CD4-positive, alpha-beta T cell treated with Interleukin-4 for 1 hour (primary cell): Measurements from ENCODE around the gene TOMM20.
"Not testable (repeated sequence)": the region's sequence is repeated elsewhere in the genome, so short reads cannot be mapped to it uniquely, and the experiment has no call there.

Source experiments
- DNase-seq, 2 donors: peaks; one replicate each; pipeline ENCODE4 v3.0.0-alpha.2; 2020 to 2022

TOMM20 gene

DNA sequence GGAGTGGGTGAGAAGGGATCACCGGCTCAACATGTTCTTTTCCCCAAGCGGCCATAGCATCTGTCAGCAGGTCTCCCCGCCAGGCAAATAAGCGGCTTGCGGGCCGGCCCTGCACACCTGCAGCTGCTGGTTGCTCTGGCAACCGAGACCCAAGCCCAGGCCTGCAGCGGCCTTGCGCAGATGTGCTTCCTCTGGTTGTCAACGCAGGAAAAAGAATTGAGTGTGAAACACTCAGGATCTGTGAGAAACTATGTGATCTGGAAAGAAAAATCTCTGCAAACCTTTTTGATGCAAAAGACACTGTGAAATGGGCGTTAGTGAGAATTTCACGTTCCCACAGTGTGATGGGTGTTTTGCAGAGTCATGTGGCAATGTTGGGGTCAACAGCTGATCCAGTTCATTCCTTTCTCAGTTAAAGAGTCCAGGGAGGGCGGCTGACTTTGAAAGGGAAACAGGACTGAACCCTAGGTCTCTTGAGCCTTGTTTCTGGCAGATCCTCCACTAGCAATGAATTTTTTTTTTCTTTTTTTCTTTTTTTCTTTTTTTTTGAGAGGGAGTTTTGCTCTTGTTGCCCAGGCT, 28.4 kb downstream of the TOMM20 start:
- DNase-seq, result no peak

GRCh38 chr1:235098991-235099390, 29.6 kb downstream of the TOMM20 start:
- DNase-seq, result no peak

- DNase-seq, result no peak
Observed at GRCh38 chr1:235098547-235098946, 30.1 kb downstream of the TOMM20 start.

DNA sequence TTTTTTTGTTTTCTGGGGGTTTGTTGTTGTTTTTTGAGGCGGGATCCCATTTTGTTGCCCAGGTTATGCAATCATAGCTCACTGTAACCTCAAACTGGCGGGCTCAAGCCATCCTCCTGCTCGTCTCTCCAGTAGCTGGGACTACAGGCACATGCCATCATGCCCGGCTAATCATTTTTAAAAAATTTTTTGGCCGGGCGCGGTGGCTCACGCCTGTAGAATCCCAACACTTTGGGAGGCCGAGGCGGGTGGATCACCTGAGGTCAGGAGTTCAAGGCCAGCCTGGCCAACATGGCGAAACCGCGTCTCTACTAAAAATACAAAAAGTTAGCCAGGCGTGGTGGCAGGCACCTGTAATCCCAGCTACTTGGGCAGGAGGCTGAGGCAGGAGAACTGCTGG, 31.1 kb downstream of the TOMM20 start:
- DNase-seq, result not testable (repeated sequence)

DNA sequence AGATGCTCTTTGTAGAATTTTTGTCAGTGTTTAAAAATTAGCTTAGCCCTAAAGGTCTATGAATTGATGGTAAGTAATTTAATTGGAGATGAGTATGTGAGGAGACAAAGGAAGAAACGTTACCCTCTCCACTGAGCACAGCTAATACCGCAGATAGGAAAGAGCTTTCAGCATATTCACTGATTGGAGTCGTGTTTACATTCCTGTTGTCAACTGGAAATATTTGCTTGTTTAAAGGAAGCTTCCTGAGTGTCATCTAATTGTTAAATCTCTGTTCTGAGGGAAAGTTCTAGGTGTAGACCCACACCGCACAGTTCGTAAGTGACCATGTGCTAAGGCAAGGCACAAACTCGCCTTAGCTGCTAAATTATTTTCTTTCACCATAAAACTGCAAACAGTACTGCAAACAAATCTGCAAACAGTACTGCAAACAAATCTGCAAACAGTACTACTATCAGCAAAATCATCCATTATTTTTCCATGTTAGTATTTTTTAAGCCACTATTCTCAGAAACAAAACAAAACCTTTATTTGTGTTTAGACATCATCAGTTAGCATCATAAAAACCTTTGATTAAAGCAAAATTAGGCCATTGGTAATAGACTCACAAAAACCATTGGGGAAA, 32.6 kb downstream of the TOMM20 start:
- no peak for DNase-seq

GRCh38 chr1:235093696-235094592, 34.7 kb downstream of the TOMM20 start:
- peak; percentile 80 to 83 for DNase-seq

DNA sequence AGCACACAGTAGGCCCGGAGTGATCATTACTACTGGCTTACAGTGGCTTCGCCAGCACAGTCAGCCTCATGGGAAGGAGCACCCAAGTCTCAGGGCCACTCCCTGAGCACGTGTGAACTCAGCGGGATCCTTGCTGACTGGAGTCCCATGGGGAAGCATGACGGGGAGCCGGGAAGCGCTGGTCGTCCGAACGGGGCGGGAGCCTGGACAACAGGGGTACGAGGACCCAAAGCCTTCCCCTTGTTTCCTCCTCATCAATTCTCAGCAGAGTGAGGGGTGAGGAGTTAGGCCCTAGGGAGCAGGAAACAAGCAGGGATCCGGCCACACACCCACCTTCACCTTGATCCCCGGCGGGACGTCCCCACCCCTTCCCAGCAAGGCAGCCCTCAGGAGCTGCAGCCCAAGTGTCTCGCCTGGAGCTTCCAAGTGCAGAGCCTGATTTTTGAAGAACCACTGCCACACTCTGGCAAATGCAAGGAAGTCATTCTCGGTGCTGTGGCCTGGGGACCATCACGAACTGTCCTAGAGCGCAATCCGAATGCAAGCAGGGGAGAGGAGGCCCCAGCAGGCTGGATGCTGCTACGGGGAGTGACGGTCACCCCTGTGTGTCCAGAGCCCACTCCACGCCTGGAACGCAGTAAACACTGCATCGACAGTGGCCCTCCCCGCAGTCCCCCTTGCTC, 35.5 kb downstream of the TOMM20 start:
- DNase-seq, result no peak

DNA sequence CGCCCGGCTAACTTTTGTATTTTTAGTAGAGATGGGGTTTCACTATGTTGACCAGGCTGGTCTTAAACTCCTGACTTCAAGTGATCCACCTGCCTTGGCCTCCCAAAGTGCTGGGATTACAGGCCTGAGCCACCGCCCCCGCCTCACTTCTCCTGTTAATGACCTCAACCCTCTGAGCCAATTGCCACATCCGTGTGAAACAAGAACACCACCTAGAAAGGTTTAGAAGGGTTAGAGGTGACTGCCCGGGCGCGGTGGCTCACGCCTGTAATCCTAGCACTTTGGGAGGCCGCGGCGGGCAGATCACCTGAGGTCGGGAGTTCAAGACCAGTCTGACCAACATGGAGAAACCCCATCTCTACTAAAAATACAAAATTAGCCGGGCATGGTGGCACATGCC, 36.2 kb downstream of the TOMM20 start:
- not testable (repeated sequence) for DNase-seq

GRCh38 chr1:235092045-235092406, 36.6 kb downstream of the TOMM20 start:
- not testable (repeated sequence) for DNase-seq

DNA sequence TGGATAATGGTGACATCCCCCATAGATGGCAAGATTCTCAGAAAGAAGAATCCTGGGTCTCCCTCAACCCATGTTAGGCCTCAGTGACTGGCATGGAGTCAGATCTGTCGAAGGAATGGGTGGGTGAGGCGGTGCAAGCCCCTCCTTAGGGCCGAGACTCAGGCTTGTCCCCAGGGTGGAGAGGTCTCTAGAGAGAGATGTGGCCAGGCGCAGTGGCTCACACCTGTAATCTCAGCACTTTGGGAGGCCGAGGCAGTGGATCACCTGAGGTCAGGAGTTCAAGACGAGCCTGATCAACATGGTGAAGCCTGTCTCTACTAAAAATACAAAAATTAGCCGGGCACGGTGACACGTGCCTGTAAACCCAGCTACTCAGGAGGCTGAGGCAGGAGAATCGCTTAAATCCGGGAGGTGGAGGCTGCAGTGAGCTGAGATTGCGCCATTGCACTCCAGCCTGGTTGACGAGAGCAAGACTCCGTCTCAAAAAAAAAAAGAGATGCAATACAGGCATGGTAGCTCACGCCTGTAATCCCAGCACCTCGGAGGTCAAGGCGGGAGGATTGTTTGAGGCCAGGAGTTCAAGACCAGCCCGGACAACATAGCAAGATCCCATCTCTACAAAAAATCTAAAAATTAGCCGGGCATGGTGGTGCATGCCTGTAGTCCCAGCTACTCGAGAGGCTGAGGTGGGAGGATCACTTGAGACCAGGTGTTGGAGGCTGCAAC, 37.2 kb downstream of the TOMM20 start:
- not testable (repeated sequence) for DNase-seq

DNA sequence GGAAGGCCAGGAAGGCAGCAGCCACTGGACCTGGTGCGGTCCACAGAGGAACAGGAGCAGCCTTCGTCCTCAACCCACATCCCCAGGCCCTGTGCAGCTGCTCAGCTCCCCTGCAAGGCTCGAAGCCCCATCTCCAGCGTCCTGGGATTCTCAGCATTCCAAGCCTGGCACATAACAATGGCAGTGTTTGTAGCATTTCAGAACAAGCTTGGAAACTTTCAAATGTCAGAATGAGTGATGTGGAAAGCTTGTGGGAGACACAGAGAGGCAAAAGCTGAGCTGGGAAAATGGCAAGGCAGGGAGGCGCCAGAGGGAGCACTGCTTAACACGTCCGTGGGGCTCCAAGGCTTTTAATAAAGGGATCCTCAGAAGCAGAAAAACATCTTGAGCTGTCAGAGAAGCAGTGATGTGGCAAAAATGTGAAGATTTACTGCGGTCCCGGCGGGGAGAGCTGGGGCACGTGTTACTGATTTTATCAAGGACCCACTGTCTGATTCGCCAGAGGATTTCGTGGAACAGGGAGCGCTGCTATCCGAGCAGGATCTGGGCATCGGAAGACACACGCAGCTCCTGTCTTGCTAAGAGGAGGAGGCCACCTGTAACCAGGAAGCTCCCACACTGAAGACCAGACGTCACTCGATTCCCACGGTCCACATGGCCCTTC, 38.1 kb downstream of the TOMM20 start:
- DNase-seq, result no peak

GRCh38 chr1:235088907-235089306, 39.7 kb downstream of the TOMM20 start:
- DNase-seq, result no peak

DNA sequence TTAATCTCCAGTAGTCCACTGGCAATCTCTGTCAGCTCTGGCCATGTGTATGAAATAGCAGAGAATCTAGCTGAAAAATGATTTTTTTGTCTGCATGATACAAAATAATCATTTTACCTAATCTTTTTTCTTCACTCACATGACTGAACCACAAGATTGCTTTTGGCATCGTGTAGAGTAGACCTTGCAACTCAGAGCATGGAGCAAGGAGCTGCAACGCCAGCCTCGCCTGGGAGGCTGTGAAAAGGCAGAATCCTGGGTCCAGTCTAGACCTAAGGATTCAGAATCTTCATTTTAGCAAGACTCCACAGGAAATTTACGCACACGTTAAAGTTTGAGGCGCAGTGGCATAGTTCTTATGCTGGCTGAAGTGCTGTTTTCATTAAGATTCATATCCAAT, 40.2 kb downstream of the TOMM20 start:
- DNase-seq, result no peak

- DNase-seq, result no peak
Observed at GRCh38 chr1:235087906-235088305, 40.7 kb downstream of the TOMM20 start.

- DNase-seq, result not testable (repeated sequence)
Observed at GRCh38 chr1:235085411-235086117, 43.1 kb downstream of the TOMM20 start.

- not testable (repeated sequence) for DNase-seq
Observed at GRCh38 chr1:235080788-235081187, 47.8 kb downstream of the TOMM20 start.

DNA sequence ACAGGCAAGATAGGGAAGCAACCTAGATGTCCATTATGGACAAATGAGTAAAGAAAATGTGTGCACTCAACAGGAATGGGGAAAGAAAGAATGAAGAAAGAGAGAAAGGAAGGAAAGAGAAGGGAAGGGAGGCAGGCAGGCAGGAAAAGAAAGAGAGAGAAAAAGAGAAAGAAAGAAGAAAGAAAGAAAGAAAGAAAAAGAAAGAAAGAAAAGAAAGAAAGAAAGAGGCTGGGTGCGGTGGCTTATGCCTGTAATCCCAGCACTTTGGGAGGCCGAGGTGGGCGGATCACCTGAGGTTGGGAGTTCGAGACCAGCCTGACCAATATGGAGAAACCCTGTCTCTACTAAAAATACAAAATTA, 48.4 kb downstream of the TOMM20 start:
- not testable (repeated sequence) for DNase-seq

DNA sequence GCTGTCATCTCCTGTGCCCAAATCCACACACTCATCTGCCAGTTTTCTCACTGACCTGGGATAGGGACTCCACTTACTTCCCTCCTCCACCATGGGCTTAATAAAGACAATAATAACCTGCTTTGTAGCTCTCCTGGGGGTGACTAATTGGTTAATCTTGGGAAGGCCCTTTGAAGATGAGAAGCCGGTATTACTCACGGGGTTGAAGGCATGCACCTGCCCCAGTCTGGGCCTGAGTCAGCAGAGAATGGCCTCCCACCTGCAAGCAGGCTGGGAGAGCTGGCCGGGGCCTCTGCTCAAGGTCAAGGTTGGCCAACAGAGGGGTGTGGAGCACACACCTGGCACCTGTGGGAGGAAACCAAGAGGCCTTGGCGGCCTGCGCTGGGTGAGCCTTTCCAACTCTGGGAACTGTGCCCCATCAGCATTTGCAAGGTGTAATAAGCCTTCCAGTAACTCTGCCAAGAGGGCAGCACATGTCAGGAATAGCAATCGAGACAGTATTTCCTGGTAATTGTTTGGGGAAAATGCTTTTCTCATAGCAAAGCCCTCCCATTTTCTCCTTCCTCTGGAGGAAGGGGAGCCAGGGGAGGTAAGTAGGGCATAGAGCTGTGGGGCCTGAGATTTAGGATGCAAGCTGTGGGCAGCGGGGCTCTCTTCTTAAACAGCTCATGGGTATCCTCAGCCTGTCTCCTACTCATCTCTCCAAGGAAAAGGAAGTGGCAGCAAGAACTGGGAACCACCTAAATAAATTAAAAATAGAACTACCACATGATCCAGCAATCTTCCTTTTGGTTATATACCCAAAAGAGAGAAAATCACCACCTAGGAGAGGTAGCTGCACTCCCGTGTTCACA, 49.0 kb downstream of the TOMM20 start:
- no peak for DNase-seq

DNA sequence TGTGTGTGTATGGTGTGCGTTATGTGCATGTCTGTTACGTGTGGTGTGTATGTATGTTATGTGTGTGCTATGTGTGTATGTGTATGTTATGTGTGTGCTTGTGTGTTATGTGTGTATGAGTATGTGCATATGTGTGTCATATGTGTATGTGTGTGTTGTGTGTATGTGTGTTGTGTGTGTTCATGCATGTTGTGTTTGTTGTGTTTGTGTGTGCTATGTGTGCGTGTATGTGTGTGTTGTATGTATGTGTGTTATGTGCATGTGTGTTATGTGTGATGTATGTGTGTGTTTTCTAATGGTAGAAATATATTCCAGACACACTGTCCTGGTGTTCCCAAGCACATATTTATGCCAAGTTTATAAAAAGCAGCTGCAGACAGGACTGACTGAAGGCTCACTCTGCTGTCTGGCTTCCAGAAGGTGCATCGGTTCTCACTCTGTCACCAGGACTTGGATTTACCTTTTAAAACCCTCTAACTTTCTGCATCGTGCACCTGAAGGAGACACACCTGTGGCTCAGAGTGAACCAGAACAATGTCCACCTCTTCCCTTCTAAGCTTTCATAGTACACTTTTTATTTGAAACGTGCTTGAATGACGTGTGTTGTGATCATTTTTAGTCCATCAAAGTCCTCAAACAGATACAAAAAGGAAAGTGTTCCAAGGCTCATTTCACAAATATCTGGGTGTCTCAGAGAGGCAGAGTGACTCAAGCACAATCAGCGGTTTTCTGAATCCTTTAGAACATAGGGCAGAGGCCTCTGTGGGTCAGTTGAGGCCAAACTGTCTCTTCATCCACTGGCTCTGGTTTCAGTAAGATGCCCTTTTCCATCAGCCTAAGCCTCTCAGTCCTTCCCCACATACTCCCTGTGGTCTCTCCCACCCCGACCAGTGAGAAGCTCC, 49.9 kb downstream of the TOMM20 start:
- no peak for DNase-seq
